Heart left ventricle (tissue), 13 donors: Measurements from ENCODE around the gene LRPAP1.
"Not testable (repeated sequence)": the region's sequence is repeated elsewhere in the genome, so short reads cannot be mapped to it uniquely, and the experiment has no call there.

Source experiments
- CTCF ChIP-seq, 12 donors: fragments of 200-600 bp; sonication (generic) in 4 of 12; IDR thresholded peaks; one replicate each; pipeline versions ENCODE4 v1.5.0 to v1.8.0; 2018 to 2022; ENCODE audit warnings: antibody characterized with exemption in 12 of 12, mild to moderate bottlenecking in 5 of 12
- POLR2A ChIP-seq, 2 donors: fragments of 450-650 bp; IDR thresholded peaks; one replicate each; pipeline ENCODE4 v1.6.1; 2017; ENCODE audit warnings: antibody characterized with exemption in 2 of 2, mild to moderate bottlenecking in 2 of 2, moderate library complexity in 2 of 2
- donor health status: ischemic (EF 13 %, LVEDD 7.1; RV severe dilation, severe dysfunction).
- donor health status: DM: no; HTN: yes; CAD: no.
- donor health status: DM: no; HTN: no; CAD: no.
- donor health status: ischemic (EF 25% LVEDD 6.9; RV normal size, moderate dysfunction).
- donor health status: ischemic (EF 25% LVEDD 5.7; RV mildly dilated, moderate dysfunction).
- donor health status: ischemic (EF 35%, LVEDD 5.7; RV mildly dilated, moderate dysfunction).
- donor health status: nonischemic (EF 11% LVEDD 7.7; RV severe dilation, severe dysfunction).
- donor health status: DM: yes; HTN: yes; CAD: no.
- donor health status: PGD.
- donor health status: ischemic (EF 29% LVEDD 5.4; RV normal size, mild dysfunction).
- donor health status: nonischemic (EF 23%, LVEDD 6.1; RV moderate dilation, normal function).

- TF ChIP-seq CTCF, POLR2A (IDR thresholded peaks at IDR 0.05): not testable (repeated sequence)
These were observed 20.6 kb downstream of the LRPAP1 start for GRCh38 chr4:3511601-3512000.
